ENCODE results near the gene DEDD2. TPM values are rescaled to one million over a fixed set of nuclear protein-coding genes. Genes with fewer than 3 reads are reported as not detected.
A peak's percentile ranks its signal among the peaks of the same experiment; 100 is the strongest.

The DEDD2 gene
- total RNA-seq, 1 donor from 2014 or later, result 17.2 TPM

- DNase-seq, result peak; percentile 1
- no peak for ATAC-seq
- intact Hi-C loops (cut with micrococcal nuclease), result no loop called here
Measured at GRCh38 chr19:42233106-42233505, 15.6 kb upstream of the DEDD2 start.

GRCh38 chr19:42232435-42232834 lies 15.0 kb upstream of the DEDD2 start:
- peak; percentile 14 for DNase-seq
- intact Hi-C loops (cut with micrococcal nuclease), result no loop called here
- ATAC-seq, result no peak

- DNase-seq, result peak; percentile 8
- no peak for ATAC-seq
- intact Hi-C loops (cut with micrococcal nuclease), result no loop called here
Measured at GRCh38 chr19:42230571-42230970, 13.1 kb upstream of the DEDD2 start.

- DNase-seq (peak; percentile 27), ATAC-seq (no peak)
- intact Hi-C loops (cut with micrococcal nuclease), result no loop called here
Measured at GRCh38 chr19:42229855-42230351, 12.4 kb upstream of the DEDD2 start.

GRCh38 chr19:42229301-42229854 lies 11.9 kb upstream of the DEDD2 start:
- ATAC-seq, result no peak
- peak; percentile 7 for DNase-seq
- intact Hi-C loops (cut with micrococcal nuclease), result no loop called here

- DNase-seq, result peak; percentile 9
Measured at GRCh38 chr19:42228641-42229040, 11.2 kb upstream of the DEDD2 start.

GRCh38 chr19:42226886-42227285 lies 9.4 kb upstream of the DEDD2 start:
- DNase-seq, result no peak
- intact Hi-C loops (cut with micrococcal nuclease), result no loop called here

More at GRCh38 chr19:42228641-42229040, 11.2 kb upstream of the DEDD2 start:
- no peak for ATAC-seq
- intact Hi-C loops (cut with micrococcal nuclease), result no loop called here

GRCh38 chr19:42225718-42226292 lies 8.3 kb upstream of the DEDD2 start:
- intact Hi-C loops (cut with micrococcal nuclease), result no loop called here
- ATAC-seq (no peak), DNase-seq (no peak)

More at GRCh38 chr19:42226886-42227285, 9.4 kb upstream of the DEDD2 start:
- ATAC-seq, result no peak

- ATAC-seq, result no peak
- DNase-seq, result no peak
- intact Hi-C loops (cut with micrococcal nuclease), result no loop called here
Measured at GRCh38 chr19:42224940-42225717, 7.7 kb upstream of the DEDD2 start.

- intact Hi-C loops (cut with micrococcal nuclease), result no loop called here
- ATAC-seq (no peak), DNase-seq (peak; percentile 4)
Measured at GRCh38 chr19:42220751-42221097, 3.2 kb upstream of the DEDD2 start.

- peak; percentile 89 for ATAC-seq
- peak; percentile 99 for DNase-seq
- intact Hi-C loops (cut with micrococcal nuclease), result no loop called here
Measured at GRCh38 chr19:42219812-42220750, 2.6 kb upstream of the DEDD2 start, which contains the start of gene ZNF526. ZNF526 (plus strand) TSS chr19:42220312; CDS start chr19:42224404, 4,092 bp downstream.

GRCh38 chr19:42216653-42217519 lies 591 bp downstream of the DEDD2 start:
- intact Hi-C loops (cut with micrococcal nuclease), result no loop called here
- ATAC-seq (peak; percentile 23), DNase-seq (peak; percentile 64)

GRCh38 chr19:42214810-42215485 lies 2.5 kb downstream of the DEDD2 start:
- DNase-seq, result no peak
- ATAC-seq, result no peak
- intact Hi-C loops (cut with micrococcal nuclease), result no loop called here

- DNase-seq, result no peak
- ATAC-seq, result no peak
- intact Hi-C loops (cut with micrococcal nuclease), result no loop called here
Measured at GRCh38 chr19:42212886-42213285, 4.6 kb downstream of the DEDD2 start.

- intact Hi-C loops (cut with micrococcal nuclease), result no loop called here
- ATAC-seq, result peak; percentile 79
- DNase-seq, result peak; percentile 58
Measured at GRCh38 chr19:42208612-42209011, 8.9 kb downstream of the DEDD2 start.

- DNase-seq (no peak), ATAC-seq (no peak)
- intact Hi-C loops (cut with micrococcal nuclease), result no loop called here
Measured at GRCh38 chr19:42207767-42208271, 9.7 kb downstream of the DEDD2 start.

GRCh38 chr19:42206871-42207755 lies 10.4 kb downstream of the DEDD2 start:
- DNase-seq, result no peak
- ATAC-seq, result no peak

More at GRCh38 chr19:42206871-42207755, 10.4 kb downstream of the DEDD2 start:
- intact Hi-C loops (cut with micrococcal nuclease), result no loop called here

Measured in left ventricle myocardium superior (tissue), 1 donor.